GM21390 (cell line): Measurements from ENCODE around the gene ADAMTS6.

Source experiments
- ATAC-seq: cut with Tn5 transposase; IDR thresholded peaks from one replicate; pipeline ENCODE4 v1.9.1; 2021; ENCODE audit not compliant: unreplicated experiment

The ADAMTS6 gene

DNA sequence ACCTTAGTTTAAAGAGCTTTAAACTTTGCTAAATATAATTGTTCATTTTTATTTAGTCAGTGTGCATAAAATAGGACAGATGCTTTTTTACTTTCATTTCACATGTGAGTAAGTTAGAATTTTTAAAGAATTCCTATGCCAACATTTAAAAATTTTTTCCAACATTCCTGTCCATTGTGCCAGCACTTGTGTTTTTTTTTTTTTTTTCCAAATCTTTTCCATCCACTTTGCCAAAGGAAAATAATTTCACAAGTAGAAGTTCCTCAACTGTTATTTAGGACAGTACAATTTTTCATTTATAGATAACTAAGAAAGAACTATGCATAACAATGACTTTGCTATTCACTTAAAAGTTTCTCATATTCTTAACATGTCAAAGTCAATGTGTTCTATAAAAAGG, 189.5 kb downstream of the ADAMTS6 start:
- no peak for ATAC-seq

DNA sequence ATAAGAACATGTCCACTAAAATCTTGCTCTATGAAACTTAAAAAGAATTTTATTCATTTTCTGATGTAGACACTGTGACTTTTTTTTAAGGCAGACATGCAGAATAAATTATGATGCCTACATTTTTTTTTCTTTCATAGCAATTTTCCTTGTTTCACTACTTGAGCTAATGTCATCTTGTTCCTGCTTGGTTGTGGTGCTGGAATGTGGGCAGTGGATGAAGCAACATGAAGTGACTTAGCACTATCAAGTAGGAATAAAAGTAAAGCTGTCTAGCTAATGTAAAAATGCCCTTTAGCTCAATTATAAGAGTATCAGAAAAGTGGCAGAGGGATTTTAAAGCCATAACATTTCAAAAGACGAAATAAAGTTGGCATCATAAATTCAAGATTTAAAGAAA, 191.0 kb downstream of the ADAMTS6 start:
- ATAC-seq, result no peak

DNA sequence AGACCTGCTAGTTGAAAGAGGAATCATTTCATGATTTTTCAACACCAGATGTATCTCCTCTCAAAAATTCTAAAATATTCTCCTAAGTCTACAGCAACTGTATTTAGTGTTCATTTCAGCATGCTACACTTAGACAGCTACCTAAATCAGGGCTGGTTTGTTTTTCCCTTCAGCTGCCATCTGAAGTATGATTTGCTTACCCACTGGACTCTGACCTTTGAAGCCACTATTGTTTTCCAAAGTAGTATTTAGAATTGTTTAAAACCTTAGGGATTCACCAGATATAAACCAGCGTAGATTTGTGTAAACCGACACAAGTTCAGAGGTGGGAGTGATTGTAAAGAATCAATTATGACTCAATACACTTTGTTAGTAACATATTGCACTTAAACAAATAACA, 193.1 kb downstream of the ADAMTS6 start:
- ATAC-seq, result no peak

- no peak for ATAC-seq
Measured at GRCh38 chr5:65279603-65280002, 202.1 kb downstream of the ADAMTS6 start.

DNA sequence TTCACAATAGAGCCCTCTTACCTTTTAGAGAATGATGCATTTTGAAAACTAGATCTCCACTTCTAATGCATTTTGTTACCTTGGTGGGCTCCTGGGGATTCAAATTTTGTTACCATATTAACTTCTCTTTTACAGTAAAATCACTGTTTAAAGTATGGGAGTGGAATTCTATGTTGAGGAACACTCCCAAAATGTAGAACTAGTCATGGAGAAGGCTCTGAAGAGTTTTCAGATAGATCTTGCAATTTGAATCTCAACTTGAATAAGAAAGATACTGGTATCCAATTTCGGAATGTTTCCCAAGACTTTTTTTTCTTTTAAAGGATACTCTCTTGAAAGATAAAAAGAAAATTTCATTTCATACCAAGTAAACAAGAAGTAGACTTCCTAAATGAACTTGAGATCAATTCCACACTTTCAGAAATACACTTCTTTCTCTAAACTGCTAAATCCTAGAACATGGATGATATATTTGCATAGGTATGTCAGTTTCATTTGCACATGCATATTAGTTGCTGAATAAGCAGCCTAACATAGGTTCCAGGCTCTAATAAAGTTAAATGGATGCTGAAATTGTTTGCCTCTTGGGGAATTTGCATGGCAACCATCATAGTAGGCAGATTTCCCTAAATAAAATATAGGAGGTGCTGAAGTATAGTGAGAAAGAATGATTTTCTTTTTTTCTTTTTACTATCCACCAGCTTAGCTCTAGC, 205.4 kb downstream of the ADAMTS6 start:
- ATAC-seq, result no peak

DNA sequence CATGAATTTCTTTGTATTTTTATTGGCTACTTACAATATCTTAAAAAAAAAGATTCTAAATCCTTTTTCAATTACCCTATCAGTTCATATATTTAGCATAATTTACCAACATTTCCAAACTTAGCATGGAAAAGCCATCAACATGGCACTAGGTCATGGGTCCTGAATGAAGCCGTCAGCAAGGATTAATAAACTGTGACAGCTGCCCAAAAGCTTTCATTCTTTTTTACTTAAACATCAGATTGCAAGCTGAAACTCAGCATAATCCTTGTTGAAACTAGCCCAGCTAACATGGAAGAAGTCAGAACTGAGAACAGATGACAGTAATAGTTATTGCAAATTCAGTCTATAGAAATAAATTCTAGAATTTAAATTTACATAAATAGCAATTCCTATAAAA, 209.8 kb downstream of the ADAMTS6 start:
- no peak for ATAC-seq

GRCh38 chr5:65268525-65268924, 213.2 kb downstream of the ADAMTS6 start:
- ATAC-seq, result no peak

- no peak for ATAC-seq
Measured at GRCh38 chr5:65264420-65264819, 217.3 kb downstream of the ADAMTS6 start.

DNA sequence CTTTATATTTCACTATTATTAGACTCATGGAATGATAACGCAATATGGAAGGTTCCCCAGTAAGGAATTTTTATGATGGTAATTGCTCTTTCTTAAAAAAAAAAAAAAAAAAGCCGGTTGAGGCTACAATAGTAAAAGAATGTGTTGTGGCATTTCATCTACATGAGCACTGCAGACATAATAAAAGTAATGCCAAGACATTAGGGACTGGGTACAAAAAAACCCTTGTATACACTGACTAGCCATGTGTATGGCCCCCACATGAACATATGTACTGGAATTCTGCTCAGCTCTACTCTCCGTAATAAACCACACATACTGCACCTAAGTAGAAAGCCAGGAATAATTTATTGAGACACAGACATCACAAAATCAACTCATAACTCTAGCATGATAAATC, 218.4 kb downstream of the ADAMTS6 start:
- no peak for ATAC-seq

DNA sequence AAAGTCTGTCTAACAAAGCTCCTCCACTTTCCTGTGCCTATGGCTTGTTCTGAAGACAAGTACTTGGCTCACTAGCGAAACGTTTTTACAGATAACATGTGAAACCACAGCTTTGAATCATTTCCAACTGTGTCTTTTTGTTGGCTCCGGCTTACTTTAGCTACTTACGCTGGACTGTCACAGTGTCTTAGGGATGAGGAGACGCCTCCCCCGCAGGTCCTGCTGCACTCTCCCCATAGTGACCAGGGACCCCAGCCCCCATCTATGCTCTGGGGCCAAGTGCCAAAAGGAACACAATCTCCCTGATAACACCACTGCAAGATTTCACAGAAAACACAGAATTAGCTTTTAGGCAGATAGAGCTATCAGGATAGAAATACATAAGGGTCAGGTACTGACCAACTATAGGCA, 219.1 kb downstream of the ADAMTS6 start:
- ATAC-seq, result peak; percentile 63

- no peak for ATAC-seq
Measured at GRCh38 chr5:65262096-65262495, 219.6 kb downstream of the ADAMTS6 start.

DNA sequence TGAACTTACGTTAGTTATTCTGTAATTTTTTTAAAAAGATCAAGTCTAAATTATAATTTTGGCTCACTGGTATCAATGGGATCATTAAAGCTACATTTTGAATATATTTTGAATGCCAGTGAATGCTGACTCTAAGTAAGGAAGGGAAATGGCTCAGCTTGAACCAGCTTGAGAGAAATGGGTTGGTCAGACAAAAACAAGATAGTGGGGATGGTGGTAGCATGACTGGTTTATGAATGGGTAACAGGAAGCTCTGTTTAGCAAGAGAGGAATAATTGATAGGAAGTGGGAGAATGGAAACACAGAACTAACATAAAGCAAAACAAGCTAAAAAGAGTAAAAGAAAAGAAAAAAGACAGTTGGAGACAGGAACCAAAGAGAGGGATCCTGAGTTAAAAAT, 220.2 kb downstream of the ADAMTS6 start:
- ATAC-seq, result no peak

- no peak for ATAC-seq
Measured at GRCh38 chr5:65255294-65255693, 226.4 kb downstream of the ADAMTS6 start.

GRCh38 chr5:65252977-65253376, 228.7 kb downstream of the ADAMTS6 start:
- no peak for ATAC-seq

GRCh38 chr5:65248896-65249295, 232.8 kb downstream of the ADAMTS6 start:
- ATAC-seq, result no peak

DNA sequence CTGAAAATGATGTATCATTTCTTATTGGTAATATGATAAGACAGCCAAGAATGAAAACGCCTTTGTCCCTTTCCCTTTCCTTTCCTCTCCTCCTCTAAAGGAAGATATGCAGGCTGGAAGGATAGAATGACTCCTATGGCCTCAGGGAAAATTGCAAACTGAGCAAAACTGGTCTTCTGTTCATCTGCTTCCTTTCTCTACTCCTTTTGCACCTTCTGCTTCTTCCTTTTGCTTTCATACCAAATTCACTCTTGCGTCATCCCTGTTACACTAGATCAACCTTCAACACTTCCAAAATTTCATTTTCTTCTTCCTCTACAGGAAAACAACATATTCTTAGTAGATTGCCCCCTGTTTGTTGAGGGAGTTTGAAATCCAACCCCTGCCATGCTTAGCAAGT, 234.1 kb downstream of the ADAMTS6 start:
- ATAC-seq, result no peak

DNA sequence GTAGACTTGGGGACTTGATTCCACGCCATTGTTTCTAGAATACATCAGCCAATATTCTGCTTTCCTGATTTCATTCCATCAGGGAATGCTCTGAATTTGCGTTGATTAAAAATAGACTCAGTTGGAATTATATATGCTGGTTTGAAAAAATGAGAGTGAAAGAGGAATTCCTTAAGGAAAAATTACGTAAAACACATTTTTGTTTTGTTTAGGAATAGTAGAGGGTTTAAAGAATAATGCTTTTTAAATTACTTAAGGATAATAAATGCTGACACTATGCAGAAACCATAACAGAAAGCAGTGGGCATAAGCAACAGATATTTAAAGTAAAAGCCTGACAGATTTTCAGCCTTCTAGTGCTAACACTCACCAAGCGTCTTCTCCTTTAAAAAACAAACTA, 235.0 kb downstream of the ADAMTS6 start:
- ATAC-seq, result no peak

- ATAC-seq, result no peak
Measured at GRCh38 chr5:65244031-65244430, 237.7 kb downstream of the ADAMTS6 start.

- ATAC-seq, result no peak
Measured at GRCh38 chr5:65243161-65243560, 238.6 kb downstream of the ADAMTS6 start.

DNA sequence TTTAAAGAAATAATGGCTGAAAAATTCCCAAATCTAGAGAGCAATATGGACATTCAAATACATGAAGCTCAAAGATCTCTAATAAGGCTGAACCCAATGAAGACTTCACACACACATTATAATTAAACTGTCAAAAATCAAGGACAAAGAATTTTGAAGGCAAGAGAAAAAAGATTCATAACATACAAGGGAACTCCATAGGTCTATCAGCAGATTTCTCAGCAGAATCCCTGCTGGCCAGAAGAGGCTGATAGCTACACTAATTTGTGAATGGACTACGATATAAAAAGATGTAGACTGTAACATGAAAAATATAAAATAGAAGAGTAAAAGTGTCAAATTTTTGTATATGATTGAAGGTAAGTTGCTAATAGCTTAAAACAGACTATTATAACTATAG, 251.9 kb downstream of the ADAMTS6 start:
- no peak for ATAC-seq

DNA sequence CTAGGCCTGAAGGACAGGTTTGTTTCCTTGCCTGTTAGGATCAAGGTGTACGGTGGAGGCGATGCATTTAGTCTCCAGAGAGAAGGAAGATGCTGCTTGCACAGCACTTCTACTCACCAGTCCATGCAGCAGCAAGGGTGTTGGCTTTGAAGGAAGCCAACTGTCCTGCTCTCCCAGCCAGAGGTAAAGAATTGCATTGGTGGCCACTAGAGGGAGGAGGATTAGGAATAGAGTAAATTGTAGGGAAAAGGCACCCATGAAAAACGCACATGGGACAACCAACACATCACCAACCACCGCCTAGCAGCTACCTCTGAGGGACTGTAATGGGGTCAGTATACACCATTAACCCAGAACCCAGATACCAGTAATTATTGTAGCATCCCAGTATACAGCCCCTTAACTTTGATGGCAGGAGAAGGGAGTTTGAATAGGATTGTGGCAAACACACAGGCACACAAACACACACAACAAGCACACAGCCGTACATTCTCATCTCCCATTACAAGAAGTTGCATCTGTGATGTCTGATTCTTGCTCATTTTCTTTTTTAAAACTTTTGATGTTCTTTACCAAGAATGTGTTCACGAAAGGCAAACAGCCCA, 267.7 kb downstream of the ADAMTS6 start:
- no peak for ATAC-seq

GRCh38 chr5:65209341-65209740, 272.4 kb downstream of the ADAMTS6 start:
- no peak for ATAC-seq

GRCh38 chr5:65204966-65205365, 276.8 kb downstream of the ADAMTS6 start:
- no peak for ATAC-seq
